Measurements from ENCODE around the gene CNOT1.

Gene CNOT1

GRCh38 chr16:58503166-58503862 is 126.3 kb downstream of the CNOT1 start:
- no peak for TF ChIP-seq CTCF (IDR thresholded peaks at IDR 0.05; ENCODE audit: insufficient read depth, low read length)
- no peak for TF ChIP-seq GABPA (IDR thresholded peaks at IDR 0.05; ENCODE audit: low read depth)
- TF ChIP-seq POLR2AphosphoS5 (IDR thresholded peaks at IDR 0.05; ENCODE audit: low read depth): no peak
- TF ChIP-seq REST (IDR thresholded peaks at IDR 0.05; ENCODE audit: insufficient replicate concordance, low read depth): no peak
- no peak for TF ChIP-seq SPI1 (IDR thresholded peaks at IDR 0.05; ENCODE audit: borderline replicate concordance, low read depth)

DNA sequence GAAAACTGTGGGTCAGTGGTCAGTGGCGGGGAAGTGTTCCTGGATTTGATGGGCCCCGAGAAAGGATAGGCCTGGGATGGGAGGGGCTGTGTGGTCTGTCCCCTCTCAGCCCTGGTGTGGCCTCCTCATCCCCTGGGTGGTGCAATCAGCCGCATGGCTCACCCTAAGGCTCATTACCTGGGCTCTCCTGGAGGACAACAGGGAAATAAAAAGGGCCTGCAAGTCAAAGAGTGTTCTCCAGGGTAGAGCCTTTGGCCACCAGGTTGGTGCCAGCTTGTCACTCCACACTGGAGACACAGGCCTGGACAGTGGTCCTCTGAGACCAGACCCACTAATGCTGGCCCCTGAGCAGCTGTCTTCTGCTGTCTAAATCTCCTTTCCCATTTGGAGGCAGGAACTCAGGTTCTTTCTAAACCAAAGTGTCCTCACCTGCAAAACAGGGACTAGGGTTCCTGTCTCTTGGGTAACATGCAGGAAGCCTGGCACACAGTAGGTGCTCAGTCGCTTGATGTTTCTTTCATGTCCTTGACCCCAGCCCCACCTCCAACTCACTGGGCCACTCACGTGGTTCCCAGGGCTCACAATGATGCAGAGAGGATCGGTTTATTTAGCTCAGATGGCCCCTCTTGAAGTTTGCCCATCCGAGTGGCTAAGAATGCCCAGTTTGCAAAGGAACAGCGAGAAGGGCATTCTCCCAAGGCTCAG is 127.3 kb downstream of the CNOT1 start:
- TF ChIP-seq CTCF (IDR thresholded peaks at IDR 0.05; ENCODE audit: insufficient read depth, low read length): no peak
- no peak for TF ChIP-seq SPI1 (IDR thresholded peaks at IDR 0.05; ENCODE audit: borderline replicate concordance, low read depth)
- TF ChIP-seq REST (IDR thresholded peaks at IDR 0.05; ENCODE audit: insufficient replicate concordance, low read depth): no peak
- no peak for TF ChIP-seq POLR2AphosphoS5 (IDR thresholded peaks at IDR 0.05; ENCODE audit: low read depth)
- no peak for TF ChIP-seq GABPA (IDR thresholded peaks at IDR 0.05; ENCODE audit: low read depth)
- Histone ChIP-seq H3K27me3 (ENCODE audit: insufficient read depth, poor library complexity, severe bottlenecking) (peaks cover 36% of the 10 kb centered on the region), H3K27ac (replicated peaks) (no peak overlapping the region), H3K4me3 (replicated peaks; ENCODE audit: insufficient read depth, low read length) (no peak overlapping the region)
- no peak for DNase-seq (ENCODE audit: low read depth in 1 of 2, low spot score in 1 of 2)

More at GRCh38 chr16:58503166-58503862, 126.3 kb downstream of the CNOT1 start:
- DNase-seq (ENCODE audit: low read depth in 1 of 2, low spot score in 1 of 2): no peak
- no peak overlapping the region for H3K27ac ChIP-seq (replicated peaks)
- peaks cover 36% of the 10 kb centered on the region for H3K27me3 ChIP-seq (ENCODE audit: insufficient read depth, poor library complexity, severe bottlenecking)
- H3K4me3 ChIP-seq (replicated peaks; ENCODE audit: insufficient read depth, low read length): no peak overlapping the region

DNA sequence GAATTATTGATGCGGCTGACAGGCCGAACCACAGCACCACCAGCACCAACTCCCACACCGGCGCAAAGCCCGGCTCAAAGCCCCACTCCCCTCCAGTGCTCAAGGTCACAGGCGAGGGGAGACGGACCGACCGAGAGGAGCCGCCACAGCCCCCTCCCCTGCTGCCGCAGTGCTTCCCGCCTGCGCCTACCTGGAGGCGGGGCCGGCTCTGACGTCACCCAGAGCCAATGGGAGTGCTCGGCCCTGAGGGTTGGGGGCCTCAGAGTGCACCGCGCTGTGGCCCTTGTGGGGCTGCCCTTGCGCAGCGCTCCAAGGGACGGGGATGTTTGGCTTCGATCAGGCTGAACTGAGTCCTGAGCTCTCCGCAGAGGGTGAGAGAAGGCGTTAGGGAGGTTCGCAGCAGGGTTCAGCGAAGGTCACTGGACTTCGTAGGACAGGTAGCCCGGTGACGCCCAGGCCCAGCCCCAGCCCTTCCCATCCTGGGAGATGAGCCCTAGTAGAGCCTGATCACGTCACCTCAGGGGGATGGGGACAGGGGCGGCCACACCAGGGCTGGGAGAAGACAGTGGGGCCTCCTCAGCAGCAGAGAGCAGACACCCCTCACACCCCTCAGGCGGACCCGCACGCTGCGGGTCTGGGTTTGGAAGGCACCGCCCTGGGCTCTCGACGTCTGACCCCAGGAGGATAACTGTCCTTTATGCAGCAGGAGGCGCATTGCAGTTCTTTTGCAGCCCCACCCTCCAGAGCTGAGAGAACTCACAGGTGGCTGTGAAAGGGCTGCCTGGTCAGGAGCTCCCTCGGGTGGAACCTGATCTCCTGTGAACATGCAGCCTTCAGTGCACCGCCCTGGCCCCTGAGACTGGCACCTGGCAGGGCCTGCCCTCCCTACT is 128.1 kb downstream of the CNOT1 start:
- Histone ChIP-seq H3K27me3 (ENCODE audit: insufficient read depth, poor library complexity, severe bottlenecking) (peaks cover 36% of the 10 kb centered on the region), H3K27ac (replicated peaks) (no peak overlapping the region), H3K4me3 (replicated peaks; ENCODE audit: insufficient read depth, low read length) (no peak overlapping the region)
- DNase-seq (ENCODE audit: low read depth in 1 of 2, low spot score in 1 of 2): no peak
- TF ChIP-seq GABPA (IDR thresholded peaks at IDR 0.05; ENCODE audit: low read depth): no peak
- no peak for TF ChIP-seq REST (IDR thresholded peaks at IDR 0.05; ENCODE audit: insufficient replicate concordance, low read depth)
- no peak for TF ChIP-seq SPI1 (IDR thresholded peaks at IDR 0.05; ENCODE audit: borderline replicate concordance, low read depth)
- TF ChIP-seq CTCF (IDR thresholded peaks at IDR 0.05; ENCODE audit: insufficient read depth, low read length): no peak
- TF ChIP-seq POLR2AphosphoS5 (IDR thresholded peaks at IDR 0.05; ENCODE audit: low read depth): no peak
